Transverse colon (tissue), 3 donors: ENCODE data around the gene TLCD2.

Experiments used
- EP300 ChIP-seq: sonication (generic); formaldehyde crosslinking; IDR thresholded peaks from one replicate; pipeline ENCODE4 v1.6.1; 2017; ENCODE audit warnings: antibody characterized with exemption, low read depth
- POLR2A ChIP-seq: fragments of 450-650 bp; IDR thresholded peaks from one replicate; pipeline ENCODE4 v1.6.1; 2016; ENCODE audit warnings: antibody characterized with exemption, mild to moderate bottlenecking, moderate library complexity
- TF ChIP-seq, protein P1 (sequence below), 5 experiments: fragments of 200-600 bp in 3 of 5; fragments of 450-650 bp in 2 of 5; sonication (generic) in 3 of 5; IDR thresholded peaks; 1 replicate in 2 of 5; 2 replicates in 3 of 5; pipeline ENCODE4 v1.5.1; 2016 to 2017; ENCODE audit warnings: antibody characterized with exemption in 5 of 5, inconsistent platforms in 3 of 5, mild to moderate bottlenecking in 2 of 5, moderate library complexity in 1 of 5

DNA sequence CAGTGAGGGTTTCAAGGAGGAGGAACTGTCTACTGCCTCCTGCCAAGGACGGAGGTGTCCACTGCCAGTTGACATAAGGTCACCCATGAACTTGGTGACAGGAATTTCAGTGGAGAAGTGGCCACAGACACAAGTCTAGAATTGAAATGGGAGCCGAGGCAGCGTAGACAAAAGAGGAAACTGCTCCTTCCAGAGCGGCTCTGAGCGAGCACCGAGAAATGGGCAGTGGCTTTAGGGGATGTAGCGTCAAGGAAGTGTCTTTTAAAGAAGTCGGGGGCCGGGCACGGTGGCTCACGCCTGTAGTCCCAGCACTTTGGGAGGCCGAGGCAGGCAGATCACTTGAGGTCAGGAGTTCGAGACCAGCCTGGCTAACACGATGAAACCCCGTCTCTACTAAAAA lies 48.6 kb upstream of the TLCD2 start:
- TF ChIP-seq POLR2A, result no peak
- TF ChIP-seq, protein P1, sequence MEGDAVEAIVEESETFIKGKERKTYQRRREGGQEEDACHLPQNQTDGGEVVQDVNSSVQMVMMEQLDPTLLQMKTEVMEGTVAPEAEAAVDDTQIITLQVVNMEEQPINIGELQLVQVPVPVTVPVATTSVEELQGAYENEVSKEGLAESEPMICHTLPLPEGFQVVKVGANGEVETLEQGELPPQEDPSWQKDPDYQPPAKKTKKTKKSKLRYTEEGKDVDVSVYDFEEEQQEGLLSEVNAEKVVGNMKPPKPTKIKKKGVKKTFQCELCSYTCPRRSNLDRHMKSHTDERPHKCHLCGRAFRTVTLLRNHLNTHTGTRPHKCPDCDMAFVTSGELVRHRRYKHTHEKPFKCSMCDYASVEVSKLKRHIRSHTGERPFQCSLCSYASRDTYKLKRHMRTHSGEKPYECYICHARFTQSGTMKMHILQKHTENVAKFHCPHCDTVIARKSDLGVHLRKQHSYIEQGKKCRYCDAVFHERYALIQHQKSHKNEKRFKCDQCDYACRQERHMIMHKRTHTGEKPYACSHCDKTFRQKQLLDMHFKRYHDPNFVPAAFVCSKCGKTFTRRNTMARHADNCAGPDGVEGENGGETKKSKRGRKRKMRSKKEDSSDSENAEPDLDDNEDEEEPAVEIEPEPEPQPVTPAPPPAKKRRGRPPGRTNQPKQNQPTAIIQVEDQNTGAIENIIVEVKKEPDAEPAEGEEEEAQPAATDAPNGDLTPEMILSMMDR (IDR thresholded peaks at IDR 0.05), result no peak
- TF ChIP-seq EP300, result no peak
